Stimulated activated naive CD4-positive, alpha-beta T cell (primary cell): ENCODE data around the gene ACACB.

ENCODE experiments used
- DNase-seq, 6 experiments: peaks; one replicate each; lab custom pipeline; 2025; lab: John Stamatoyannopoulos, UW

ACACB gene

GRCh38 chr12:109173443-109174240 is 57.3 kb downstream of the ACACB start:
- no peak for DNase-seq

- no peak for DNase-seq
These were observed 58.1 kb downstream of the ACACB start for GRCh38 chr12:109174468-109174867.

GRCh38 chr12:109178532-109178931 is 62.1 kb downstream of the ACACB start:
- no peak for DNase-seq

- DNase-seq: no peak
These were observed 63.5 kb downstream of the ACACB start for GRCh38 chr12:109179927-109180326.

GRCh38 chr12:109182041-109182839 is 65.9 kb downstream of the ACACB start:
- no peak for DNase-seq

- no peak for DNase-seq
These were observed 69.1 kb downstream of the ACACB start for GRCh38 chr12:109185441-109185840.

GRCh38 chr12:109186993-109187653 is 70.7 kb downstream of the ACACB start:
- no peak for DNase-seq

GRCh38 chr12:109188108-109188712 is 71.8 kb downstream of the ACACB start:
- DNase-seq: no peak

GRCh38 chr12:109189291-109189690 is 72.9 kb downstream of the ACACB start:
- DNase-seq: no peak

GRCh38 chr12:109191621-109192250 is 75.3 kb downstream of the ACACB start:
- DNase-seq: no peak

- DNase-seq: no peak
These were observed 76.0 kb downstream of the ACACB start for GRCh38 chr12:109192358-109192757.

- DNase-seq: no peak
These were observed 77.5 kb downstream of the ACACB start for GRCh38 chr12:109193896-109194295.

GRCh38 chr12:109196332-109196731 is 79.9 kb downstream of the ACACB start:
- DNase-seq: no peak

- DNase-seq: no peak
These were observed 80.9 kb downstream of the ACACB start for GRCh38 chr12:109197327-109197726.

GRCh38 chr12:109199324-109199723 is 82.9 kb downstream of the ACACB start:
- DNase-seq: no peak

GRCh38 chr12:109200825-109201495 is 84.6 kb downstream of the ACACB start:
- DNase-seq: no peak

- no peak for DNase-seq
These were observed 85.1 kb downstream of the ACACB start for GRCh38 chr12:109201496-109201885.

- no peak for DNase-seq
These were observed 86.4 kb downstream of the ACACB start for GRCh38 chr12:109202770-109203169.

- DNase-seq: no peak
These were observed 87.1 kb downstream of the ACACB start for GRCh38 chr12:109203480-109203879.

- DNase-seq: no peak
These were observed 92.7 kb downstream of the ACACB start for GRCh38 chr12:109209082-109209481.

GRCh38 chr12:109212460-109213115 is 96.2 kb downstream of the ACACB start:
- no peak for DNase-seq
